ENCODE data around the gene PCDHB4. TPM values are rescaled to one million over a fixed set of nuclear protein-coding genes. Genes with fewer than 3 reads are reported as not detected.
"Not testable (repeated sequence)": the region's sequence is repeated elsewhere in the genome, so short reads cannot be mapped to it uniquely, and the experiment has no call there.

PCDHB4 gene
- polyA plus RNA-seq, 2 donors: 0.20 to 0.36 TPM

DNA sequence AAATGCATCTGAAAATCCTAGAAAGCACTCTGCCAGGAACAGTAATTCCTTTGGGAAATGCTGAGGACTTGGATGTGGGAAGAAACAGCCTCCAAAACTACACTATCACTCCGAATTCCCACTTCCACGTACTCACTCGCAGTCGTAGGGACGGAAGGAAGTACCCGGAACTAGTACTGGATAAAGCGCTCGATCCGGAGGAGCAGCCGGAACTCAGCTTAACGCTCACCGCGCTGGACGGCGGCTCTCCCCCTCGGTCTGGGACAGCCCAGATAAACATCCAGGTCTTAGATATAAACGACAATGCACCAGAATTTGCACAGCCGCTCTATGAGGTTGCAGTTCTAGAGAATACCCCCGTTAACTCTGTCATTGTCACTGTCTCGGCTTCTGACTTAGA, 20.6 kb upstream of the PCDHB4 start:
- Histone ChIP-seq H3K27ac (ENCODE audit: low read depth in 2 of 2, low read length in 1 of 2) (no peak overlapping the region), H3K4me3 (ENCODE audit: low read depth in 1 of 2, low read length in 2 of 2) (no peak overlapping the region), H3K36me3 (ENCODE audit: control insufficient read depth in 2 of 2, insufficient read depth in 2 of 2, low read length in 1 of 2) (no peaks in the 10 kb centered on the region), H3K9me3 (ENCODE audit: control insufficient read depth in 2 of 2, insufficient read depth in 1 of 2, low read depth in 1 of 2, low read length in 1 of 2) (peaks cover 9 to 23% of the 10 kb centered on the region in 2 donors), H3K27me3 (ENCODE audit: control insufficient read depth in 1 of 2, insufficient read depth in 2 of 2, low read length in 2 of 2) (peaks cover 0 to 3% of the 10 kb centered on the region in 2 donors), H3K4me1 (ENCODE audit: control insufficient read depth in 2 of 2, insufficient read depth in 2 of 2, low read length in 1 of 2) (no peaks in the 10 kb centered on the region)
- WGBS, 2 donors: 44 to 45% methylated on average over 20 of the region's 20 CpGs

DNA sequence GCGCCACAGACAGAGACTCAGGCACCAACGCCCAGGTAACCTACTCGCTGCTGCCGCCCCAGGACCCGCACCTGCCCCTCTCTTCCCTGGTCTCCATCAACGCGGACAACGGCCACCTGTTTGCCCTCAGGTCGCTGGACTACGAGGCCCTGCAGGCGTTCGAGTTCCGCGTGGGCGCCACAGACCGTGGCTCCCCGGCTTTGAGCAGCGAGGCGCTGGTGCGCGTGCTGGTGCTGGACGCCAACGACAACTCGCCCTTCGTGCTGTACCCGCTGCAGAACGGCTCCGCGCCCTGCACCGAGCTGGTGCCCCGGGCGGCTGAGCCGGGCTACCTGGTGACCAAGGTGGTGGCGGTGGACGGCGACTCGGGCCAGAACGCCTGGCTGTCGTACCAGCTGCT, 19.5 kb upstream of the PCDHB4 start:
- not testable (repeated sequence) for H3K36me3 ChIP-seq (ENCODE audit: control insufficient read depth in 2 of 2, insufficient read depth in 2 of 2, low read length in 1 of 2); H3K27ac ChIP-seq (ENCODE audit: low read depth in 2 of 2, low read length in 1 of 2); H3K4me3 ChIP-seq (ENCODE audit: low read depth in 1 of 2, low read length in 2 of 2); H3K4me1 ChIP-seq (ENCODE audit: control insufficient read depth in 2 of 2, insufficient read depth in 2 of 2, low read length in 1 of 2); H3K27me3 ChIP-seq (ENCODE audit: control insufficient read depth in 1 of 2, insufficient read depth in 2 of 2, low read length in 2 of 2)
- 41 to 47% methylated on average over 35 to 39 of the region's 39 CpGs for WGBS, 2 donors
- peaks cover 9 to 21% of the 10 kb centered on the region in 2 donors for H3K9me3 ChIP-seq (ENCODE audit: control insufficient read depth in 2 of 2, insufficient read depth in 1 of 2, low read depth in 1 of 2, low read length in 1 of 2)

DNA sequence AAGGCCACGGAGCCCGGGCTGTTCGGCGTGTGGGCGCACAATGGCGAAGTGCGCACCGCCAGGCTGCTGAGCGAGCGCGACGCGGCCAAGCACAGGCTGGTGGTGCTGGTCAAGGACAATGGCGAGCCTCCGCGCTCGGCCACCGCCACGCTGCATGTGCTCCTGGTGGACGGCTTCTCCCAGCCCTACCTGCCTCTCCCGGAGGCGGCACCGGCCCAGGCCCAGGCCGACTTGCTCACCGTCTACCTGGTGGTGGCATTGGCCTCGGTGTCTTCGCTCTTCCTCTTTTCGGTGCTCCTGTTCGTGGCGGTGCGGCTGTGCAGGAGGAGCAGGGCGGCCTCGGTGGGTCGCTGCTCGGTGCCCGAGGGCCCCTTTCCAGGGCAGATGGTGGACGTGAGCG, 19.1 kb upstream of the PCDHB4 start:
- not testable (repeated sequence) for H3K27me3 ChIP-seq (ENCODE audit: control insufficient read depth in 1 of 2, insufficient read depth in 2 of 2, low read length in 2 of 2); H3K4me3 ChIP-seq (ENCODE audit: low read depth in 1 of 2, low read length in 2 of 2); H3K4me1 ChIP-seq (ENCODE audit: control insufficient read depth in 2 of 2, insufficient read depth in 2 of 2, low read length in 1 of 2); H3K36me3 ChIP-seq (ENCODE audit: control insufficient read depth in 2 of 2, insufficient read depth in 2 of 2, low read length in 1 of 2); H3K27ac ChIP-seq (ENCODE audit: low read depth in 2 of 2, low read length in 1 of 2)
- H3K9me3 ChIP-seq (ENCODE audit: control insufficient read depth in 2 of 2, insufficient read depth in 1 of 2, low read depth in 1 of 2, low read length in 1 of 2): peaks cover 9 to 21% of the 10 kb centered on the region in 2 donors
- 47 to 50% methylated on average over 17 to 36 of the region's 38 CpGs for WGBS, 2 donors

DNA sequence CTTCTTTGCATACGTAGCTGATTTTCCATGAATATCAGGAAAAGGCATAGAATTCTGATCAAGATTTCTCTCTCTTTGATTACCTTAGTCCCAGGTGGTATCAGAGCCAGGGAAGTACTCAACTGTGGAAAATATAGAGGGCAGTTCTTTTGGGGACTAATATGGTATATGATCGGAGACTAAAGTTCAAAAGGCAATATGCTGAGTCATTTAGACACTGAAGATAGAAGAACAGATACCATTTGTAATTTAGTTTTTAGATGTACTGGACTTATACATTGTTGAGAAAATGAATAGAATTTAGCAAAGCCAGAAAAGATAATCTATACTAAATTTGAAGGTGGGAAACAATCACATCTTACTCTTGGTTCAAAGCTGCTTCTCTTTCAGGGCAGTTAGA, 16.3 kb upstream of the PCDHB4 start:
- Histone ChIP-seq H3K4me1 (ENCODE audit: control insufficient read depth in 2 of 2, insufficient read depth in 2 of 2, low read length in 1 of 2) (no peaks in the 10 kb centered on the region), H3K36me3 (ENCODE audit: control insufficient read depth in 2 of 2, insufficient read depth in 2 of 2, low read length in 1 of 2) (no peaks in the 10 kb centered on the region), H3K27ac (ENCODE audit: low read depth in 2 of 2, low read length in 1 of 2) (no peak overlapping the region), H3K4me3 (ENCODE audit: low read depth in 1 of 2, low read length in 2 of 2) (no peak overlapping the region), H3K27me3 (ENCODE audit: control insufficient read depth in 1 of 2, insufficient read depth in 2 of 2, low read length in 2 of 2) (peaks cover 0 to under 1% of the 10 kb centered on the region in 2 donors), H3K9me3 (ENCODE audit: control insufficient read depth in 2 of 2, insufficient read depth in 1 of 2, low read depth in 1 of 2, low read length in 1 of 2) (peaks cover 4 to 16% of the 10 kb centered on the region in 2 donors)
- 64 to 87% methylated on average over 2 of the region's 2 CpGs for WGBS, 2 donors

DNA sequence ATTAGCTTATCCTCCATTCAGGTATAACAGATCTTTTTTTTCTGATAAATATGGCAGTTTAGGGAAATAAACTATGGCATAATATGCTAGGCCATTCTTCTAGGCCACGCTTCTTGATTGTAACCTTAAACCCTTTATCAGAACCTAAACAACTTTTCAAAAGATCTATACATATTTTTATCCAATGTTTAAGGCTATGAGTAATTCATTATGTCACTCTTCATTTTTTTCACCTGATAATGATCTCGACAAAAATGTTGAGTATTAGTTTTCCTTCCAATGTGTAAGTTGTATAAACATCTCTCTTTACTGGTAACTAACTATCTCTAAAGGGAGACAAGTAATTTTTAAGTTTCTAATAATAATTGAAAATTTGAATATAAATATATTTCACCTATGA, 2.4 kb upstream of the PCDHB4 start:
- 33 to 49% methylated on average over 2 of the region's 2 CpGs for WGBS, 2 donors
- Histone ChIP-seq H3K9me3 (ENCODE audit: control insufficient read depth in 2 of 2, insufficient read depth in 1 of 2, low read depth in 1 of 2, low read length in 1 of 2) (peaks cover 5 to 8% of the 10 kb centered on the region in 2 donors), H3K4me1 (ENCODE audit: control insufficient read depth in 2 of 2, insufficient read depth in 2 of 2, low read length in 1 of 2) (no peaks in the 10 kb centered on the region), H3K4me3 (ENCODE audit: low read depth in 1 of 2, low read length in 2 of 2) (no peak overlapping the region), H3K27me3 (ENCODE audit: control insufficient read depth in 1 of 2, insufficient read depth in 2 of 2, low read length in 2 of 2) (no peaks in the 10 kb centered on the region), H3K36me3 (ENCODE audit: control insufficient read depth in 2 of 2, insufficient read depth in 2 of 2, low read length in 1 of 2) (no peaks in the 10 kb centered on the region), H3K27ac (ENCODE audit: low read depth in 2 of 2, low read length in 1 of 2) (no peak overlapping the region)

DNA sequence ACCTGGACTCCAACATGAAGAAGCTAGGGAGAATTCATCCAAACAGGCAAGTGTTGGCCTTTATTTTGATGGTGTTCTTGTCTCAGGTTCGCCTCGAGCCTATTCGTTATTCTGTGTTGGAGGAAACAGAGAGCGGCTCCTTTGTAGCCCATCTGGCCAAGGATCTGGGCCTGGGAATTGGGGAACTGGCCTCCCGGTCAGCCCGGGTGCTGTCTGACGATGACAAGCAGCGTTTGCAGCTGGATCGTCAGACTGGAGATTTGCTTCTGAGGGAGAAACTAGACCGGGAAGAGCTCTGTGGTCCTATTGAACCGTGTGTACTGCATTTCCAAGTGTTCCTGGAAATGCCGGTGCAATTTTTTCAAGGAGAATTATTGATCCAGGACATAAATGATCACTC, 367 bp downstream of the PCDHB4 start:
- H3K36me3 ChIP-seq (ENCODE audit: control insufficient read depth in 2 of 2, insufficient read depth in 2 of 2, low read length in 1 of 2): no peaks in the 10 kb centered on the region
- 40 to 41% methylated on average over 12 of the region's 12 CpGs for WGBS, 2 donors
- no peak overlapping the region for H3K27ac ChIP-seq (ENCODE audit: low read depth in 2 of 2, low read length in 1 of 2)
- H3K9me3 ChIP-seq (ENCODE audit: control insufficient read depth in 2 of 2, insufficient read depth in 1 of 2, low read depth in 1 of 2, low read length in 1 of 2): peaks cover 2 to 8% of the 10 kb centered on the region in 2 donors
- no peaks in the 10 kb centered on the region for H3K4me1 ChIP-seq (ENCODE audit: control insufficient read depth in 2 of 2, insufficient read depth in 2 of 2, low read length in 1 of 2)
- peak overlapping the region; percentile 7 to 8 for H3K4me3 ChIP-seq (ENCODE audit: low read depth in 1 of 2, low read length in 2 of 2)
- no peaks in the 10 kb centered on the region for H3K27me3 ChIP-seq (ENCODE audit: control insufficient read depth in 1 of 2, insufficient read depth in 2 of 2, low read length in 2 of 2)

DNA sequence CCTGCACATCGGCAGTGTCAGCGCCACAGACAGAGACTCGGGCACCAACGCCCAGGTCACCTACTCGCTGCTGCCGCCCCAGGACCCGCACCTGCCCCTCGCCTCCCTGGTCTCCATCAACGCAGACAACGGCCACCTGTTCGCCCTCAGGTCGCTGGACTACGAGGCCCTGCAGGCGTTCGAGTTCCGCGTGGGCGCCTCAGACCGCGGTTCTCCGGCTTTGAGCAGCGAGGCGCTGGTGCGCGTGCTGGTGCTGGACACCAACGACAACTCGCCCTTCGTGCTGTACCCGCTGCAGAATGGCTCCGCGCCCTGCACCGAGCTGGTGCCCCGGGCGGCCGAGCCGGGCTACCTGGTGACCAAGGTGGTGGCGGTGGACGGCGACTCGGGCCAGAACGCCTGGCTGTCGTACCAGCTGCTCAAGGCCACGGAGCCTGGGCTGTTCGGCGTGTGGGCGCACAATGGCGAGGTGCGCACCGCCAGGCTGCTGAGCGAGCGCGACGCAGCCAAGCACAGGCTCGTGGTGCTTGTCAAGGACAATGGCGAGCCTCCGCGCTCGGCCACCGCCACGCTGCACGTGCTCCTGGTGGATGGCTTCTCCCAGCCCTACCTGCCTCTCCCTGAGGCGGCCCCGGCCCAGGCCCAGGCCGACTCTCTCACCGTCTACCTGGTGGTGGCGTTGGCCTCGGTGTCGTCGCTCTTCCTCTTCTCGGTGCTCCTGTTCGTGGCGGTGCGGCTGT, 1.9 kb downstream of the PCDHB4 start:
- H3K4me3 ChIP-seq (ENCODE audit: low read depth in 1 of 2, low read length in 2 of 2); H3K27ac ChIP-seq (ENCODE audit: low read depth in 2 of 2, low read length in 1 of 2); H3K36me3 ChIP-seq (ENCODE audit: control insufficient read depth in 2 of 2, insufficient read depth in 2 of 2, low read length in 1 of 2); H3K9me3 ChIP-seq (ENCODE audit: control insufficient read depth in 2 of 2, insufficient read depth in 1 of 2, low read depth in 1 of 2, low read length in 1 of 2); H3K27me3 ChIP-seq (ENCODE audit: control insufficient read depth in 1 of 2, insufficient read depth in 2 of 2, low read length in 2 of 2); H3K4me1 ChIP-seq (ENCODE audit: control insufficient read depth in 2 of 2, insufficient read depth in 2 of 2, low read length in 1 of 2): not testable (repeated sequence)
- 42% methylated on average over 48 to 67 of the region's 73 CpGs for whole genome bisulfite sequencing, 2 donors

DNA sequence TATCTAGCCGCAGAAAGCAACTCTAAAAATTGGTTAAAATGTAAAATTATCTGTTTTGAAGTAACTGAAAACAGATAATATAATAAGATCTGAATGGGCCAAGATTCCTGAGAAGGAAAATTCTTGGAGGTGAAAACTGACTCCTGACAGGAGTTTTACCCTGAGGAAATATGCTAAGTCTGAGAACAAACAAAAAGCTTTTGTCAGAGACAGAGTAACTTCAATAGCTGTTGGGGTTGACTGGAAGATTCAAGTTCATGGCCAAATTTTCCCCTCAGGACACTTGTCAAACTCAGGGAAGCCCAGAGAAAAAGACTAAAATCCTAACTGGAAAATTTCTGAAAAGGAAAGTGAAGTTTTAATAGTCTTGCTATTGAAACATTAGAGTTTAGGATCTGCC, 5.7 kb downstream of the PCDHB4 start:
- Histone ChIP-seq H3K36me3 (ENCODE audit: control insufficient read depth in 2 of 2, insufficient read depth in 2 of 2, low read length in 1 of 2) (no peaks in the 10 kb centered on the region), H3K4me1 (ENCODE audit: control insufficient read depth in 2 of 2, insufficient read depth in 2 of 2, low read length in 1 of 2) (no peaks in the 10 kb centered on the region), H3K27ac (ENCODE audit: low read depth in 2 of 2, low read length in 1 of 2) (no peak overlapping the region), H3K27me3 (ENCODE audit: control insufficient read depth in 1 of 2, insufficient read depth in 2 of 2, low read length in 2 of 2) (no peaks in the 10 kb centered on the region), H3K4me3 (ENCODE audit: low read depth in 1 of 2, low read length in 2 of 2) (no peak overlapping the region), H3K9me3 (ENCODE audit: control insufficient read depth in 2 of 2, insufficient read depth in 1 of 2, low read depth in 1 of 2, low read length in 1 of 2) (peaks cover under 1 to 2% of the 10 kb centered on the region in 2 donors)
- WGBS, 2 donors: 85 to 86% methylated on average over 1 of the region's 1 CpG

DNA sequence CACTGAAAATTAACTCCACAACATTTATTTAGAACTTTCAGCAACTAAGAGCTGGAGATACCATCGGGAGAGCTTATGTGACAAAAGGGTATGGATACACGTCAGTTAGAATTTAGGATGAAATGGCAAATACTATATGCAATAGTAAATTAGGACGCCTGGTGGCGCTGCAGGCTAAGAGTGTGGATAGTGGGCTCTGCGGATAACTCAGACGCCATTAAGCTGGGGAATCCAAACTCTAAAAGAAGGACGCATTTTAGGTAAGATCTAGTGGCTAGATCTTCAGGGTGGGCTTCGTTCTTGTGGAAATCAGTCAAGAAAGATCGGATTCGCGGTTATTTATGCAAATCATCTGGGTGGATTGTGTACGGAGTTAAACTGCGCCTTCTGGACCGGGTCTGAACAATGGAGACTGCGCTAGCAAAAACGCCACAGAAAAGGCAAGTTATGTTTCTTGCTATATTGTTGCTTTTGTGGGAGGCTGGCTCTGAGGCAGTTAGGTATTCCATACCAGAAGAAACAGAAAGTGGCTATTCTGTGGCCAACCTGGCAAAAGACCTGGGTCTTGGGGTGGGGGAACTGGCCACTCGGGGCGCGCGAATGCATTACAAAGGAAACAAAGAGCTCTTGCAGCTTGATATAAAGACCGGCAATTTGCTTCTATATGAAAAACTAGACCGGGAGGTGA, 13.6 kb downstream of the PCDHB4 start, which contains the start of gene PCDHB5:
PCDHB5 (plus strand) TSS at position 177 of the 688 bp plus-strand sequence; CDS start at position 406, 229 bp downstream.
- peaks cover 14 to 18% of the 10 kb centered on the region in 2 donors for H3K9me3 ChIP-seq (ENCODE audit: control insufficient read depth in 2 of 2, insufficient read depth in 1 of 2, low read depth in 1 of 2, low read length in 1 of 2)
- H3K4me1 ChIP-seq (ENCODE audit: control insufficient read depth in 2 of 2, insufficient read depth in 2 of 2, low read length in 1 of 2): no peaks in the 10 kb centered on the region
- H3K27me3 ChIP-seq (ENCODE audit: control insufficient read depth in 1 of 2, insufficient read depth in 2 of 2, low read length in 2 of 2): no peaks in the 10 kb centered on the region
- 18 to 24% methylated on average over 22 of the region's 22 CpGs for WGBS, 2 donors
- H3K27ac ChIP-seq (ENCODE audit: low read depth in 2 of 2, low read length in 1 of 2): no peak within 1 kb of the TSS
- peak within 1 kb of the TSS in 1 of 2 donors; percentile 31 for H3K4me3 ChIP-seq (ENCODE audit: low read depth in 1 of 2, low read length in 2 of 2)
- H3K36me3 ChIP-seq (ENCODE audit: control insufficient read depth in 2 of 2, insufficient read depth in 2 of 2, low read length in 1 of 2): no peaks in the 10 kb centered on the region
